ENCODE measurements around the gene B4GALNT3. TPM values are rescaled to one million over a fixed set of nuclear protein-coding genes. Genes with fewer than 3 reads are reported as not detected.

Gene B4GALNT3
- total and polyA plus RNA-seq, 10 of the 15 experiments (the other 5 are each of a cell fraction or from before 2014, with no cell fraction given) = 0.05 to 4.2 (median 2.7) TPM; not detected in 1

DNA sequence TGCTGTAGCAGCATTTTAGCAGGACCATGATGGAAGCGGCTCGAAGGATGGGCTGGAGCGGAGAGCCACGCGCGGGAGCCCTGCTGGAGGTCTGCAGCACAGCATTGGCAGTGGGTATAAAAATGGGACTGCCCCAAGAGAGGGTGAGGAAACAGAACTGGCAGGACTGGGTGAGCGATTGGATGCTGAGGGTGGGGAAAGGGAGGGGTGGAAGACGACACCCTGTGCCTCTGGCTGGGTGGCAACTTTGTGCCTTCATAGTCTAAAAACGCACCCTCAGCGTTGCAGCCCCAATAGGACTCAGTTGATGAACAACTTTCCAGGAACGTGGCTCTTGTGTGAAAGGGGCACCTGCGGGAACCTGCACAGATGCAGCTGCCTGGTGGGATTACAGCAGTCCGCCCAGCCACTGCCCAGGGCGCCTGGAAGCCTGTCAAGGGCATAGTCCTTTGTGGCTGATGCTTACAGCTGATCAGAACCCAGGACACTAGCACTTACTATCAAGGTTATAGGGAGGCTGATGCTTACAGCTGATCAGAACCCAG, 130.5 kb downstream of the B4GALNT3 start:
- Histone ChIP-seq H3K4me2 (ENCODE audit: control insufficient read depth, insufficient read depth) (no peak overlapping the region), H3K9ac (ENCODE audit: control insufficient read depth, insufficient read depth, low read length) (no peak overlapping the region), H3K27ac (ENCODE audit: control insufficient read depth, insufficient read depth) (no peak overlapping the region), H3K27me3 (replicated peaks in 1 of 2; ENCODE audit: control insufficient read depth in 2 of 2, insufficient read depth in 2 of 2, low read length in 1 of 2) (no peaks in the 10 kb centered on the region), H3K9me3 (replicated peaks; ENCODE audit: control insufficient read depth, insufficient read depth, low read length) (no peaks in the 10 kb centered on the region; the same call in 2 of the 3 replicates), H3K4me1 (ENCODE audit: control insufficient read depth, insufficient read depth, low read length) (peaks cover 9% of the 10 kb centered on the region), H3K79me2 (ENCODE audit: control insufficient read depth, insufficient read depth, low read length) (no peaks in the 10 kb centered on the region), H4K20me1 (ENCODE audit: control insufficient read depth, insufficient read depth) (no peaks in the 10 kb centered on the region), H3K36me3 (ENCODE audit: control insufficient read depth in 2 of 2, insufficient read depth in 2 of 2, low read length in 1 of 2) (no peaks in the 10 kb centered on the region), H2AFZ (ENCODE audit: control insufficient read depth, low read depth, low read length) (no peak overlapping the region), H3K4me3 (no peak overlapping the region)
- DNase-seq (ENCODE audit: low read depth, low spot score) = no peak
- POLR2A ChIA-PET = no interaction called here
- 72% methylated on average over 14 of the region's 14 CpGs for WGBS (ENCODE audit: insufficient coverage, insufficient replicate concordance, low lambda C conversion rate, missing lambda C conversion rate)
- no peak for FAIRE-seq
- in situ Hi-C loops (cut with MboI) (no loop called here), intact Hi-C loops (cut with micrococcal nuclease; ENCODE audit: unreplicated experiment) (no loop called here)
- no peak for ATAC-seq
- CTCF ChIA-PET = interaction anchor here (0.9 kb wide), 1 partner anchor 13 kb away, joined by 4 read pairs; no protein-coding TSS in a partner anchor
- BruUV-seq (replicated peaks) = no TSS peak
- RAD21 ChIA-PET (ENCODE audit: unreplicated experiment) = no interaction called here
- SMC1A ChIA-PET (ENCODE audit: uncharacterized antibody, unreplicated experiment) = no interaction called here
- no peak for TF ChIP-seq BCL11A (IDR thresholded peaks at IDR 0.05; ENCODE audit: low read depth, low read length)
- TF ChIP-seq MEF2B (IDR thresholded peaks at IDR 0.05; ENCODE audit: partially characterized antibody, poor library complexity, severe bottlenecking) = no peak
- no peak for TF ChIP-seq CREM (IDR thresholded peaks at IDR 0.05; ENCODE audit: low read depth)
- TF ChIP-seq, protein P1, sequence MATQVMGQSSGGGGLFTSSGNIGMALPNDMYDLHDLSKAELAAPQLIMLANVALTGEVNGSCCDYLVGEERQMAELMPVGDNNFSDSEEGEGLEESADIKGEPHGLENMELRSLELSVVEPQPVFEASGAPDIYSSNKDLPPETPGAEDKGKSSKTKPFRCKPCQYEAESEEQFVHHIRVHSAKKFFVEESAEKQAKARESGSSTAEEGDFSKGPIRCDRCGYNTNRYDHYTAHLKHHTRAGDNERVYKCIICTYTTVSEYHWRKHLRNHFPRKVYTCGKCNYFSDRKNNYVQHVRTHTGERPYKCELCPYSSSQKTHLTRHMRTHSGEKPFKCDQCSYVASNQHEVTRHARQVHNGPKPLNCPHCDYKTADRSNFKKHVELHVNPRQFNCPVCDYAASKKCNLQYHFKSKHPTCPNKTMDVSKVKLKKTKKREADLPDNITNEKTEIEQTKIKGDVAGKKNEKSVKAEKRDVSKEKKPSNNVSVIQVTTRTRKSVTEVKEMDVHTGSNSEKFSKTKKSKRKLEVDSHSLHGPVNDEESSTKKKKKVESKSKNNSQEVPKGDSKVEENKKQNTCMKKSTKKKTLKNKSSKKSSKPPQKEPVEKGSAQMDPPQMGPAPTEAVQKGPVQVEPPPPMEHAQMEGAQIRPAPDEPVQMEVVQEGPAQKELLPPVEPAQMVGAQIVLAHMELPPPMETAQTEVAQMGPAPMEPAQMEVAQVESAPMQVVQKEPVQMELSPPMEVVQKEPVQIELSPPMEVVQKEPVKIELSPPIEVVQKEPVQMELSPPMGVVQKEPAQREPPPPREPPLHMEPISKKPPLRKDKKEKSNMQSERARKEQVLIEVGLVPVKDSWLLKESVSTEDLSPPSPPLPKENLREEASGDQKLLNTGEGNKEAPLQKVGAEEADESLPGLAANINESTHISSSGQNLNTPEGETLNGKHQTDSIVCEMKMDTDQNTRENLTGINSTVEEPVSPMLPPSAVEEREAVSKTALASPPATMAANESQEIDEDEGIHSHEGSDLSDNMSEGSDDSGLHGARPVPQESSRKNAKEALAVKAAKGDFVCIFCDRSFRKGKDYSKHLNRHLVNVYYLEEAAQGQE (IDR thresholded peaks at IDR 0.05; ENCODE audit: low read depth, low read length) = no peak
- TF ChIP-seq, protein P2, sequence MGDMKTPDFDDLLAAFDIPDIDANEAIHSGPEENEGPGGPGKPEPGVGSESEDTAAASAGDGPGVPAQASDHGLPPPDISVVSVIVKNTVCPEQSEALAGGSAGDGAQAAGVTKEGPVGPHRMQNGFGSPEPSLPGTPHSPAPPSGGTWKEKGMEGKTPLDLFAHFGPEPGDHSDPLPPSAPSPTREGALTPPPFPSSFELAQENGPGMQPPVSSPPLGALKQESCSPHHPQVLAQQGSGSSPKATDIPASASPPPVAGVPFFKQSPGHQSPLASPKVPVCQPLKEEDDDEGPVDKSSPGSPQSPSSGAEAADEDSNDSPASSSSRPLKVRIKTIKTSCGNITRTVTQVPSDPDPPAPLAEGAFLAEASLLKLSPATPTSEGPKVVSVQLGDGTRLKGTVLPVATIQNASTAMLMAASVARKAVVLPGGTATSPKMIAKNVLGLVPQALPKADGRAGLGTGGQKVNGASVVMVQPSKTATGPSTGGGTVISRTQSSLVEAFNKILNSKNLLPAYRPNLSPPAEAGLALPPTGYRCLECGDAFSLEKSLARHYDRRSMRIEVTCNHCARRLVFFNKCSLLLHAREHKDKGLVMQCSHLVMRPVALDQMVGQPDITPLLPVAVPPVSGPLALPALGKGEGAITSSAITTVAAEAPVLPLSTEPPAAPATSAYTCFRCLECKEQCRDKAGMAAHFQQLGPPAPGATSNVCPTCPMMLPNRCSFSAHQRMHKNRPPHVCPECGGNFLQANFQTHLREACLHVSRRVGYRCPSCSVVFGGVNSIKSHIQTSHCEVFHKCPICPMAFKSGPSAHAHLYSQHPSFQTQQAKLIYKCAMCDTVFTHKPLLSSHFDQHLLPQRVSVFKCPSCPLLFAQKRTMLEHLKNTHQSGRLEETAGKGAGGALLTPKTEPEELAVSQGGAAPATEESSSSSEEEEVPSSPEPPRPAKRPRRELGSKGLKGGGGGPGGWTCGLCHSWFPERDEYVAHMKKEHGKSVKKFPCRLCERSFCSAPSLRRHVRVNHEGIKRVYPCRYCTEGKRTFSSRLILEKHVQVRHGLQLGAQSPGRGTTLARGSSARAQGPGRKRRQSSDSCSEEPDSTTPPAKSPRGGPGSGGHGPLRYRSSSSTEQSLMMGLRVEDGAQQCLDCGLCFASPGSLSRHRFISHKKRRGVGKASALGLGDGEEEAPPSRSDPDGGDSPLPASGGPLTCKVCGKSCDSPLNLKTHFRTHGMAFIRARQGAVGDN (IDR thresholded peaks at IDR 0.05) = no peak
- TF ChIP-seq SIX5 (IDR thresholded peaks at IDR 0.05; ENCODE audit: low read depth, low read length, severe bottlenecking) = no peak
- TF ChIP-seq WRNIP1 (IDR thresholded peaks at IDR 0.05; ENCODE audit: borderline replicate concordance, low read depth, low read length) = no peak
- TF ChIP-seq ZNF274 (IDR thresholded peaks at IDR 0.05; ENCODE audit: insufficient read depth, insufficient read length) = no peak
- TF ChIP-seq SREBF1 (IDR thresholded peaks at IDR 0.05; ENCODE audit: low read length) = no peak
- no peak for TF ChIP-seq FOS (IDR thresholded peaks at IDR 0.05; ENCODE audit: borderline replicate concordance, extremely low read depth, insufficient read length)
- no peak for TF ChIP-seq POLR2AphosphoS2 (IDR thresholded peaks at IDR 0.05; ENCODE audit: low read depth, low read length)
- TF ChIP-seq YBX1 (IDR thresholded peaks at IDR 0.05) = no peak
- TF ChIP-seq, protein P3, sequence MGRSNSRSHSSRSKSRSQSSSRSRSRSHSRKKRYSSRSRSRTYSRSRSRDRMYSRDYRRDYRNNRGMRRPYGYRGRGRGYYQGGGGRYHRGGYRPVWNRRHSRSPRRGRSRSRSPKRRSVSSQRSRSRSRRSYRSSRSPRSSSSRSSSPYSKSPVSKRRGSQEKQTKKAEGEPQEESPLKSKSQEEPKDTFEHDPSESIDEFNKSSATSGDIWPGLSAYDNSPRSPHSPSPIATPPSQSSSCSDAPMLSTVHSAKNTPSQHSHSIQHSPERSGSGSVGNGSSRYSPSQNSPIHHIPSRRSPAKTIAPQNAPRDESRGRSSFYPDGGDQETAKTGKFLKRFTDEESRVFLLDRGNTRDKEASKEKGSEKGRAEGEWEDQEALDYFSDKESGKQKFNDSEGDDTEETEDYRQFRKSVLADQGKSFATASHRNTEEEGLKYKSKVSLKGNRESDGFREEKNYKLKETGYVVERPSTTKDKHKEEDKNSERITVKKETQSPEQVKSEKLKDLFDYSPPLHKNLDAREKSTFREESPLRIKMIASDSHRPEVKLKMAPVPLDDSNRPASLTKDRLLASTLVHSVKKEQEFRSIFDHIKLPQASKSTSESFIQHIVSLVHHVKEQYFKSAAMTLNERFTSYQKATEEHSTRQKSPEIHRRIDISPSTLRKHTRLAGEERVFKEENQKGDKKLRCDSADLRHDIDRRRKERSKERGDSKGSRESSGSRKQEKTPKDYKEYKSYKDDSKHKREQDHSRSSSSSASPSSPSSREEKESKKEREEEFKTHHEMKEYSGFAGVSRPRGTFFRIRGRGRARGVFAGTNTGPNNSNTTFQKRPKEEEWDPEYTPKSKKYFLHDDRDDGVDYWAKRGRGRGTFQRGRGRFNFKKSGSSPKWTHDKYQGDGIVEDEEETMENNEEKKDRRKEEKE (IDR thresholded peaks at IDR 0.05) = no peak
- no peak for TF ChIP-seq SMARCA5 (IDR thresholded peaks at IDR 0.05)

Measured in GM12878 (cell line).